PC-3 (cell line): ENCODE results near the gene CELA1. TPM values are rescaled to one million over a fixed set of nuclear protein-coding genes. Genes with fewer than 3 reads are reported as not detected.

Experiments used
- ATAC-seq: fragments of 200-7000 bp; cut with Tn5 transposase; 2 replicates; pipeline ENCODE4 v1.9.1; 2020; ENCODE audit warnings: mild to moderate bottlenecking, moderate library complexity
- BruUV-seq: library from RNA; stranded (reverse); fragments of 400-500 nt; replicated peaks from 2 replicates; lab custom pipeline; 2021; lab: Mats Ljungman, UMichigan
- CTCF ChIA-PET: fragments of 300-600 bp; sonication (Branson Sonifier 250); formaldehyde crosslinking; loops from one replicate; lab custom pipeline; 2022; ENCODE audit warnings: antibody characterized with exemption; lab: Charles Lee
- POLR2A ChIA-PET: fragments of 300-600 bp; sonication (Branson Sonifier 250); formaldehyde crosslinking; loops from one replicate; lab custom pipeline; 2022; ENCODE audit warnings: antibody characterized with exemption; ENCODE audit not compliant: unreplicated experiment; lab: Charles Lee
- DNase-seq: peaks from one replicate; pipeline ENCODE4 v3.0.0-alpha.2; 2015
- H2AFZ ChIP-seq: fragments of 300-600 bp; sonication (generic); 2 replicates; pipeline ENCODE4 v1.6.0; 2016; ENCODE audit warnings: antibody characterized with exemption, low read length
- H3F3A ChIP-seq: fragments of 300-600 bp; sonication (generic); one replicate; pipeline ENCODE4 v1.6.0; 2017; ENCODE audit warnings: antibody characterized with exemption, low read length, control low read depth, mild to moderate bottlenecking; ENCODE audit not compliant: unreplicated experiment
- H3K27ac ChIP-seq: fragments of 300-600 bp; sonication (generic); 2 replicates; pipeline ENCODE4 v1.5.1; 2016; ENCODE audit warnings: mild to moderate bottlenecking, low read length
- H3K27me3 ChIP-seq: fragments of 300-600 bp; sonication (generic); 2 replicates; pipeline ENCODE4 v1.6.1; 2016; ENCODE audit warnings: low read length, mixed read lengths
- H3K36me3 ChIP-seq: fragments of 300-600 bp; sonication (generic); 2 replicates; pipeline ENCODE4 v1.6.1; 2016; ENCODE audit warnings: low read depth, mixed run types, low read length, mixed read lengths
- H3K4me1 ChIP-seq: fragments of 300-600 bp; sonication (generic); 2 replicates; pipeline ENCODE4 v1.5.1; 2016; ENCODE audit warnings: low read length; ENCODE audit not compliant: insufficient read depth
- H3K4me2 ChIP-seq: fragments of 300-600 bp; sonication (generic); 2 replicates; pipeline ENCODE4 v1.6.0; 2016; ENCODE audit warnings: low read length
- H3K4me3 ChIP-seq: fragments of 300-600 bp; sonication (generic); 2 replicates; pipeline ENCODE4 v1.5.1; 2016; ENCODE audit warnings: mild to moderate bottlenecking, low read length, mixed read lengths
- H3K79me2 ChIP-seq: fragments of 300-600 bp; sonication (generic); 2 replicates; pipeline ENCODE4 v1.6.1; 2017; ENCODE audit warnings: low read length, mixed read lengths
- H3K9ac ChIP-seq: fragments of 300-600 bp; sonication (generic); 2 replicates; pipeline ENCODE4 v1.6.0; 2016; ENCODE audit warnings: mild to moderate bottlenecking, low read length
- H3K9me2 ChIP-seq: fragments of 300-600 bp; sonication (generic); replicated peaks from 2 replicates; pipeline ENCODE4 v1.6.1; 2016; ENCODE audit warnings: mixed run types, low read length, mixed read lengths
- H3K9me3 ChIP-seq: fragments of 300-600 bp; sonication (generic); 2 replicates; pipeline ENCODE4 v1.6.1; 2016; ENCODE audit warnings: low read length, mixed read lengths
- H4K20me1 ChIP-seq: fragments of 300-600 bp; sonication (generic); 2 replicates; pipeline ENCODE4 v1.6.1; 2016; ENCODE audit warnings: low read length, mixed read lengths
- EZH2 ChIP-seq: fragments of 300-600 bp; sonication (generic); IDR thresholded peaks from one replicate; pipeline ENCODE4 v1.6.1; 2017; ENCODE audit warnings: antibody characterized with exemption, mild to moderate bottlenecking, low read length; ENCODE audit not compliant: unreplicated experiment
- EZH2phosphoT487 ChIP-seq: fragments of 300-600 bp; sonication (generic); IDR thresholded peaks from 2 replicates; pipeline ENCODE4 v1.6.1; 2018; ENCODE audit warnings: mild to moderate bottlenecking, antibody characterized with exemption, low read length, borderline replicate concordance
- intact Hi-C: fragments of 100-400 bp; cut with micrococcal nuclease; formaldehyde crosslinking; loops from 2 replicates; pipeline ENCODE4 v1.9.0; 2023
- total RNA-seq: library from RNA; depleted of rRNA; stranded (reverse); fragments of >200 nt; gene quantifications from 2 replicates; pipeline ENCODE4 v1.2.3, GENCODE V29; 2014
- TF ChIP-seq, protein P1 (sequence below): fragments of 300-600 bp; sonication (generic); conservative IDR thresholded peaks from 2 replicates; pipeline ENCODE4 v1.5.1; 2017; ENCODE audit warnings: antibody characterized with exemption, low read depth, mild to moderate bottlenecking, low read length

Gene CELA1
- total RNA-seq, 1 experiment from 2014 or later, result not detected

DNA sequence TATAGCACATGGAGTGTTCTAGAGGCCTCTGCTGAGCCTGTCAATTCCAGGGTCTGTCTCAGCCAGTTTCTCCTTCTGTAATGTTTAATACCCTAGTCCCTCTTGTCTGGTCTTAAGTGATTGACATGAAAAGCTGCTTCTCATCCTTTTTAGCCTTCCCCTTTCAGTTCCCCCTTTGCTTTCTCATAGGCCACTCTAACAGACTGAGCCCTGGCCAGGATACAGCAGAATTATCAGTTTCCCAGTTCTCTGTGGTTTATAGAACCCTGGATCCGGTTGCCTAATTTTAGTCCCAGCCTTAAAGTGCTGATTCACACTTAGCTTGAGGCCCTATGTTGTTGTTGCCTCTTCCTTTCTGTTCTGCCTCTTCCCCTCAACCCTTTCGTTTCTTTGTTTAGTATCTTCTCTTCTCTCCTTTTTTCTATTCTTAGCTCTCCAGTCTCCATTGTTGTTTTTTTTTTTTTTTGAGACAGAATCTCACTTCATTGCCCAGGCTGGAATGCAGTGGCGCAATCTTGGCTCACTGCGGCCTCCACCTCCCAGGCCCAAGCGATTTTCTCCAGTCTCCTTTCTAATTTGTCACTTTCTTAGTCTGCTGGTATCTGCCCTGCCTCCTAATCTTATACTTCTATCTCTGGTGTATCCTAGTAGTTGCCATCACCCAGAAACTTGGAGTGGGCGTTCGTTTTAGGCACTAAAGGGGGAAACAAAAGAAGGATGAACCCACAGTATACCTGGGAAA, 19.6 kb downstream of the CELA1 start:
- Histone ChIP-seq H2AFZ (peak overlapping the region; percentile 47), H3K9ac (no peak overlapping the region), H3K9me2 (no peaks in the 10 kb centered on the region), H3K4me1 (peaks cover 8% of the 10 kb centered on the region; the same call in 1 of the 2 replicates), H3K9me3 (no peaks in the 10 kb centered on the region), H3K4me2 (no peak overlapping the region), H3K27ac (no peak overlapping the region), H3F3A (no peaks in the 10 kb centered on the region), H3K27me3 (no peaks in the 10 kb centered on the region), H4K20me1 (no peaks in the 10 kb centered on the region), H3K36me3 (no peaks in the 10 kb centered on the region), H3K79me2 (no peaks in the 10 kb centered on the region), H3K4me3 (no peak overlapping the region)
- TF ChIP-seq EZH2 (no peak), EZH2phosphoT487 (no peak)
- TF ChIP-seq, protein P1, sequence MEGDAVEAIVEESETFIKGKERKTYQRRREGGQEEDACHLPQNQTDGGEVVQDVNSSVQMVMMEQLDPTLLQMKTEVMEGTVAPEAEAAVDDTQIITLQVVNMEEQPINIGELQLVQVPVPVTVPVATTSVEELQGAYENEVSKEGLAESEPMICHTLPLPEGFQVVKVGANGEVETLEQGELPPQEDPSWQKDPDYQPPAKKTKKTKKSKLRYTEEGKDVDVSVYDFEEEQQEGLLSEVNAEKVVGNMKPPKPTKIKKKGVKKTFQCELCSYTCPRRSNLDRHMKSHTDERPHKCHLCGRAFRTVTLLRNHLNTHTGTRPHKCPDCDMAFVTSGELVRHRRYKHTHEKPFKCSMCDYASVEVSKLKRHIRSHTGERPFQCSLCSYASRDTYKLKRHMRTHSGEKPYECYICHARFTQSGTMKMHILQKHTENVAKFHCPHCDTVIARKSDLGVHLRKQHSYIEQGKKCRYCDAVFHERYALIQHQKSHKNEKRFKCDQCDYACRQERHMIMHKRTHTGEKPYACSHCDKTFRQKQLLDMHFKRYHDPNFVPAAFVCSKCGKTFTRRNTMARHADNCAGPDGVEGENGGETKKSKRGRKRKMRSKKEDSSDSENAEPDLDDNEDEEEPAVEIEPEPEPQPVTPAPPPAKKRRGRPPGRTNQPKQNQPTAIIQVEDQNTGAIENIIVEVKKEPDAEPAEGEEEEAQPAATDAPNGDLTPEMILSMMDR, result no peak
- BruUV-seq, result no TSS peak
- CTCF ChIA-PET, result no interaction called here
- POLR2A ChIA-PET, result no interaction called here
- intact Hi-C loops, result loop anchor here (5.0 kb wide), 1 partner anchor 230 kb away; no protein-coding TSS in a partner anchor
- ATAC-seq (peak; percentile 58; the same call in 1 of the 2 replicates), DNase-seq (peak; percentile 36)

DNA sequence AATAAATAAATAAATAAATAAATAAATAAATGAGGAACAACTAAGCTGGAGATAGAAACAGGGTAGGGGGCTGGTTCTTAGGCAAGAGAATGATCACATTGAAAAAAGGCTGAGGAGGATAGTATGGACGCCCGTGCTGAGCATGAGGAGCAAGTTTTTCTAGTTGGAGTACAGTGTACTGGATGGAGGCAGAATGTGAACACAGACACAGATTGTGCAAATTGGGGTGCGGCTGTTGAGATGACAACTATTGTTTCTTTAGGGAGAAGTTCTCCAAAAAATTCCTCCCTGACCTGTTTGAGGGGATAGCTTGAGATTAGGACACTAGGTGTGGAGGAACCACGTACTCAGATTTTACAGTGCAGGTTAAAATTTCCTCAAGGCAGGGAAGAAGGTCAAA, 21.5 kb downstream of the CELA1 start:
- Histone ChIP-seq H4K20me1 (no peaks in the 10 kb centered on the region), H3K9ac (no peak overlapping the region), H3K27ac (no peak overlapping the region), H3K9me3 (no peaks in the 10 kb centered on the region), H3F3A (no peaks in the 10 kb centered on the region), H3K4me1 (peaks cover 8% of the 10 kb centered on the region; the same call in 1 of the 2 replicates), H3K79me2 (no peaks in the 10 kb centered on the region), H3K27me3 (no peaks in the 10 kb centered on the region), H3K4me3 (no peak overlapping the region), H3K4me2 (no peak overlapping the region), H3K36me3 (no peaks in the 10 kb centered on the region), H3K9me2 (no peaks in the 10 kb centered on the region), H2AFZ (no peak overlapping the region)
- ChIA-PET POLR2A (no interaction called here), CTCF (no interaction called here)
- BruUV-seq, result no TSS peak
- TF ChIP-seq EZH2 (no peak), EZH2phosphoT487 (no peak)
- TF ChIP-seq, protein P1, result no peak
- intact Hi-C loops, result loop anchor here (5.0 kb wide), 1 partner anchor 228 kb away; no protein-coding TSS in a partner anchor
- DNase-seq, result no peak
- no peak for ATAC-seq
